Activated B cell treated with CpG ODN at 0.5 μM for 24 hours (primary cell): ENCODE results near the gene DHODH. TPM values are rescaled to one million over a fixed set of nuclear protein-coding genes. Genes with fewer than 3 reads are reported as not detected.
"Not testable (repeated sequence)": the region's sequence is repeated elsewhere in the genome, so short reads cannot be mapped to it uniquely, and the experiment has no call there.

Experiments
- ATAC-seq: fragments of 200-7000 bp; cut with Tn5 transposase; one replicate; pipeline ENCODE4 v1.10.0; 2021; ENCODE audit warnings: low read depth, mild to moderate bottlenecking, moderate library complexity
- CTCF ChIA-PET: fragments of 350-600 bp; sonication (Branson Sonifier 250); formaldehyde crosslinking; loops from one replicate; lab custom pipeline; 2021; ENCODE audit warnings: antibody characterized with exemption; lab: Charles Lee
- POLR2A ChIA-PET: fragments of 350-600 bp; sonication (Branson Sonifier 250); formaldehyde crosslinking; loops from one replicate; lab custom pipeline; 2021; ENCODE audit warnings: antibody characterized with exemption; lab: Charles Lee
- DNase-seq: peaks from one replicate; pipeline ENCODE4 v3.0.0; 2022
- H3K27ac Mint-ChIP-seq: one replicate; pipeline ENCODE4 v1.8.0; 2020; ENCODE audit warnings: mixed read lengths
- H3K27me3 Mint-ChIP-seq: one replicate; pipeline ENCODE4 v1.8.0; 2021; ENCODE audit warnings: mixed read lengths
- H3K36me3 Mint-ChIP-seq: one replicate; pipeline ENCODE4 v1.8.0; 2021; ENCODE audit warnings: low read depth, mixed read lengths
- H3K4me1 Mint-ChIP-seq: one replicate; pipeline ENCODE4 v1.8.0; 2021; ENCODE audit warnings: mixed read lengths
- H3K4me3 Mint-ChIP-seq: one replicate; pipeline ENCODE4 v1.8.0; 2020; ENCODE audit warnings: mild to moderate bottlenecking, mixed read lengths
- H3K9me3 Mint-ChIP-seq: one replicate; pipeline ENCODE4 v1.8.0; 2020; ENCODE audit warnings: mixed read lengths
- intact Hi-C: fragments of 100-400 bp; cut with micrococcal nuclease; formaldehyde crosslinking; loops from one replicate; pipeline ENCODE4 v1.15.1; 2024
- total RNA-seq: library from RNA; stranded (reverse); gene quantifications from 2 replicates; pipeline ENCODE4 v1.2.3, GENCODE V29; 2022
- TF ChIP-seq, protein P1 (sequence below): fragments of 200-600 bp; IDR thresholded peaks from one replicate; pipeline ENCODE4 v1.8.0; 2022; ENCODE audit warnings: antibody characterized with exemption, mild to moderate bottlenecking

The DHODH gene
- total RNA-seq, 1 donor from 2014 or later: 12.0 TPM

DNA sequence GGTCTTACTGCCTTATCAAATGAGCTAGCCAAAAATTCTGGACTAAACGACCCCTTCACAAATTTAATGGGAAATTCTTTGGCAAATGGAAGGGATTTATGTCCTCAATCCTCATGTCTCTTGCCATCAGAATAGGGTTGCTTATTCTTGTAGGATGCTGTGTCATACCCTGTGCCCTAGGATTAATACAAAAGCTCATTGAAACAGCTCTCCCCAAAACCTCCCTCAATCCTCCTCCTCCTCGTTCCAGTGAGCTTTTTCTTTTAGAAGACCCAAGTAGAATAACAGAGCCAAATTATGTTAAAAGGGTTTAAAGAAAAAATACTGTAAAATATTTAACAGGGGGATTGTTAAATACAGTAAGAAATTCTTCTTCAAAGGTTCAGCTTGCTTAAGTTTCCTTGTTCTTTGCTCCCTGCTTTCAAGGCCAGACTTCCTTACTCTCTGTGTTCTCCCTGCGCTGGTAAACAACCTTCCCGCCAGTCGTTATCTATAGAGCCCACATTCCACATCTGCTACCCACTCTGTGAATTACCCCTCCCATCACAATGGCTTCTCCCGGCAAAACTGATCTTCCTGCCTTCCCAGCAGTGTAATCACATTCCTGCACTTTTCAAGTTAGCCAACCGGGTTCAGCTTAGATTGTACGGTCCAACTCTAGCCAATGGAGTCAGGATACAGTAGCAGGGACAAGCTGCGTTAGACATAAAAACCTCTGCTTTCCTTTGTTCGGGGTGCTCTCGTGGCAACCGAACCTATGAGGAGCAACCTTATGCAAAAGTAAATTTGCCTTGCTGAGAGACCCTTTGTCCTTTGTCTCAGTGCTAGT, 64.2 kb downstream of the DHODH start:
- intact Hi-C loops: no loop called here
- CTCF ChIA-PET: no interaction called here

DNA sequence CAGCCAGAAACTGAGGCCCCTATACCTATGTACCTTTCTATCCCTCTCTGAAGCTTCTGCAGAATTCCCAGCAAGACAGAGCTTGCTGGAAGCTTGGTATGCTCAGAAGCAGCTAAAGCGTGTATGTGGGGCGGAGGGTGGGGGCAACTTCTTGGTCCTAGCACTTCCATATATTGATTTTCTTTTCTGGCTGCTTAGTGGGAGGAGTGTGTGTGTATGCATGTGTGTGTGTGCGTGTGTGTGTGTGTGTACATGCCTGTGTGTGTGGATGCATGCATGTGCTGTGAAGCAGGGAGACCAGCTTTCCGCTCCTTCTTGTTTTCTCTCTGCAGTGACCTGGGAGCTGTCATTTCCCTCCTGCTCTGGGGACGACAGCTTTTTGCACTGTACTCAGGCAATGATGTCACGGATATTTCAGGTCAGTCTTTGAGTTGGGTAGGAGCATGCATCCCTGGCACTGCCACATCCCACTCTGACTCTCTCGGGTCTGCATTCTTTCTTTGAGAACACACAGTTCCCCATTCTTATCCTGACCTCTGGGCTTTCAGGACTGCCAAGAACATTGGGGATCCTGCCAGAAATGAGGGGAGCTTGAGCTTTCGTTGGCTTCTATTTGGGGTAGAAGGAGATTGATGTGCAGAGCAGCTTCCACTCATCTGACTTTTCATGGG, 65.2 kb downstream of the DHODH start:
- H3K27me3 Mint-ChIP-seq: no peaks in the 10 kb centered on the region
- ChIA-PET POLR2A (no interaction called here), CTCF (no interaction called here)
- TF ChIP-seq, protein P1, sequence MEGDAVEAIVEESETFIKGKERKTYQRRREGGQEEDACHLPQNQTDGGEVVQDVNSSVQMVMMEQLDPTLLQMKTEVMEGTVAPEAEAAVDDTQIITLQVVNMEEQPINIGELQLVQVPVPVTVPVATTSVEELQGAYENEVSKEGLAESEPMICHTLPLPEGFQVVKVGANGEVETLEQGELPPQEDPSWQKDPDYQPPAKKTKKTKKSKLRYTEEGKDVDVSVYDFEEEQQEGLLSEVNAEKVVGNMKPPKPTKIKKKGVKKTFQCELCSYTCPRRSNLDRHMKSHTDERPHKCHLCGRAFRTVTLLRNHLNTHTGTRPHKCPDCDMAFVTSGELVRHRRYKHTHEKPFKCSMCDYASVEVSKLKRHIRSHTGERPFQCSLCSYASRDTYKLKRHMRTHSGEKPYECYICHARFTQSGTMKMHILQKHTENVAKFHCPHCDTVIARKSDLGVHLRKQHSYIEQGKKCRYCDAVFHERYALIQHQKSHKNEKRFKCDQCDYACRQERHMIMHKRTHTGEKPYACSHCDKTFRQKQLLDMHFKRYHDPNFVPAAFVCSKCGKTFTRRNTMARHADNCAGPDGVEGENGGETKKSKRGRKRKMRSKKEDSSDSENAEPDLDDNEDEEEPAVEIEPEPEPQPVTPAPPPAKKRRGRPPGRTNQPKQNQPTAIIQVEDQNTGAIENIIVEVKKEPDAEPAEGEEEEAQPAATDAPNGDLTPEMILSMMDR: no peak
- H3K27ac Mint-ChIP-seq: no peak overlapping the region
- H3K4me1 Mint-ChIP-seq: no peaks in the 10 kb centered on the region
- H3K4me3 Mint-ChIP-seq: no peak overlapping the region
- no peak for DNase-seq
- no peaks in the 10 kb centered on the region for H3K9me3 Mint-ChIP-seq
- no peak for ATAC-seq
- peaks cover 3% of the 10 kb centered on the region for H3K36me3 Mint-ChIP-seq
- intact Hi-C loops: no loop called here

More for the DNA sequence above, 64.2 kb downstream of the DHODH start:
- Mint-ChIP-seq H3K4me3 (no peak overlapping the region), H3K27ac (no peak overlapping the region), H3K36me3 (no peaks in the 10 kb centered on the region), H3K4me1 (no peaks in the 10 kb centered on the region), H3K27me3 (no peaks in the 10 kb centered on the region), H3K9me3 (no peaks in the 10 kb centered on the region)
- no peak for DNase-seq
- POLR2A ChIA-PET: no interaction called here
- TF ChIP-seq, protein P1: no peak
- ATAC-seq: no peak

DNA sequence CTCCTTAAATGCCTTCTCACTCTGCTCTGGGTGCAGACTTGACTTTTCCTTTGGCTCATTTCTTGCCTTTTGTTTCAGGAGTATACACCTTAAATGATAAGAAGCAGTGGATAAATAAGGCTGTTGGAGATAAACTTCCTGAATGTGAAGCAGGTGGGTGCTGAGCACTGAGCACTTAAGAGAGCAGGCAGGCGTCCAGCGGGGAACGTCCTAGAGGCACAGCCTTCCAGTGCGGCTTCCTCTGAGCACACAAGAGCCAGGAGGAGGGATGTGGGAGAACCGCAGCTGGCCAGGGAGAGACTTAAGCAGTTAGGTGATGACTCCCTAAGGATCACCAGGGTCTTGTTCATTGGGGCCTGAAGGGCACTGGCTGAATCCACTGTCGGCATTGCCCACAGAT, 66.5 kb downstream of the DHODH start:
- ATAC-seq, POLR2A ChIA-PET, H3K9me3 Mint-ChIP-seq, intact Hi-C loops, H3K4me1 Mint-ChIP-seq, H3K4me3 Mint-ChIP-seq, DNase-seq, H3K27ac Mint-ChIP-seq, CTCF ChIA-PET, H3K36me3 Mint-ChIP-seq, H3K27me3 Mint-ChIP-seq: not testable (repeated sequence)

Other genes starting within 250 kb of the DHODH start
- 112 and 120 TPM in 2 replicates for gene AP1G1, start 199.9 kb upstream of the DHODH start, total RNA-seq
- gene ATXN1L, start 162.8 kb upstream of the DHODH start, total RNA-seq: 24.9 and 28.3 TPM in 2 replicates
- gene ZNF821, start 124.6 kb upstream of the DHODH start, total RNA-seq: 10.6 and 13.6 TPM in 2 replicates
- 199 and 206 TPM in 2 replicates for gene IST1, start 113.2 kb upstream of the DHODH start, total RNA-seq
- gene PKD1L3, start 8.3 kb upstream of the DHODH start, total RNA-seq: not detected in 2 replicates
- not detected in 2 replicates for gene HP, start 45.8 kb downstream of the DHODH start, total RNA-seq
- not detected in 2 replicates for gene HPR, start 54.5 kb downstream of the DHODH start, total RNA-seq
- gene TXNL4B, start 84.9 kb downstream of the DHODH start, total RNA-seq: 13.1 and 13.8 TPM in 2 replicates
- 107 and 118 TPM in 2 replicates for gene DHX38, start 85.1 kb downstream of the DHODH start, total RNA-seq
- gene PMFBP1, start 163.4 kb downstream of the DHODH start, total RNA-seq: 5.7 and 5.9 TPM in 2 replicates